ENCODE measurements around the gene MAST4. TPM values are rescaled to one million over a fixed set of nuclear protein-coding genes. Genes with fewer than 3 reads are reported as not detected.

Gene MAST4
- total RNA-seq, 2 experiments from 2014 or later: 1.3 to 21.9 TPM

GRCh38 chr5:66727630-66728029 is 131.4 kb downstream of the MAST4 start:
- H3K4me3 ChIP-seq (ENCODE audit: low read depth, low read length, poor library complexity, severe bottlenecking): no peak overlapping the region
- DNase-seq (ENCODE audit: low spot score): no peak
- TF ChIP-seq CTCF (conservative IDR thresholded peaks at IDR 0.05; ENCODE audit: low read length): no peak
- no peak for TF ChIP-seq EZH2phosphoT487 (IDR thresholded peaks at IDR 0.05; ENCODE audit: borderline replicate concordance, low read depth, low read length)
- POLR2A ChIA-PET: no interaction called here
- CTCF ChIA-PET (ENCODE audit: unreplicated experiment): no interaction called here
- H3K4me1 ChIP-seq (ENCODE audit: insufficient read depth, low read length, poor library complexity, severe bottlenecking): no peaks in the 10 kb centered on the region
- no TSS peak for BruUV-seq (replicated peaks)
- no peaks in the 10 kb centered on the region for H4K20me1 ChIP-seq (ENCODE audit: insufficient read depth, low read length)
- intact Hi-C loops (cut with micrococcal nuclease; ENCODE audit: unreplicated experiment): no loop called here
- no peaks in the 10 kb centered on the region for H3K36me3 ChIP-seq (ENCODE audit: insufficient read depth, low read length)
- H3K9me3 ChIP-seq (ENCODE audit: low read length): no peaks in the 10 kb centered on the region
- no peaks in the 10 kb centered on the region for H3K9me2 ChIP-seq (ENCODE audit: insufficient read depth, low read length)
- H3K79me2 ChIP-seq (ENCODE audit: insufficient read depth, low read depth, low read length): no peaks in the 10 kb centered on the region
- H2AFZ ChIP-seq (ENCODE audit: low read length): no peak overlapping the region
- H3K4me2 ChIP-seq (ENCODE audit: low read length): no peak overlapping the region
- H3K27ac ChIP-seq (ENCODE audit: low read depth, low read length, poor library complexity, severe bottlenecking): no peak overlapping the region

GRCh38 chr5:66728049-66728448 is 131.9 kb downstream of the MAST4 start:
- no peak overlapping the region for H3K4me3 ChIP-seq (ENCODE audit: low read depth, low read length, poor library complexity, severe bottlenecking)
- no peaks in the 10 kb centered on the region for H3K9me3 ChIP-seq (ENCODE audit: low read length)
- no peaks in the 10 kb centered on the region for H3K4me1 ChIP-seq (ENCODE audit: insufficient read depth, low read length, poor library complexity, severe bottlenecking)
- H4K20me1 ChIP-seq (ENCODE audit: insufficient read depth, low read length): no peaks in the 10 kb centered on the region
- CTCF ChIA-PET (ENCODE audit: unreplicated experiment): no interaction called here
- H3K79me2 ChIP-seq (ENCODE audit: insufficient read depth, low read depth, low read length): no peaks in the 10 kb centered on the region
- POLR2A ChIA-PET: interaction anchor here (0.7 to 1.8 kb wide), 2 partner anchors 23 to 161 kb away, joined by 3 to 10 read pairs; no protein-coding TSS in a partner anchor
- DNase-seq (ENCODE audit: low spot score): no peak
- no peak overlapping the region for H2AFZ ChIP-seq (ENCODE audit: low read length)
- TF ChIP-seq EZH2phosphoT487 (IDR thresholded peaks at IDR 0.05; ENCODE audit: borderline replicate concordance, low read depth, low read length) (no peak), CTCF (conservative IDR thresholded peaks at IDR 0.05; ENCODE audit: low read length) (no peak)
- H3K36me3 ChIP-seq (ENCODE audit: insufficient read depth, low read length): no peaks in the 10 kb centered on the region
- intact Hi-C loops (cut with micrococcal nuclease; ENCODE audit: unreplicated experiment): no loop called here
- no peak overlapping the region for H3K27ac ChIP-seq (ENCODE audit: low read depth, low read length, poor library complexity, severe bottlenecking)
- no peaks in the 10 kb centered on the region for H3K9me2 ChIP-seq (ENCODE audit: insufficient read depth, low read length)
- no peak overlapping the region for H3K4me2 ChIP-seq (ENCODE audit: low read length)
- no TSS peak for BruUV-seq (replicated peaks)

- no peaks in the 10 kb centered on the region for H3K36me3 ChIP-seq (ENCODE audit: insufficient read depth, low read length)
- H3K4me3 ChIP-seq (ENCODE audit: low read depth, low read length, poor library complexity, severe bottlenecking): no peak overlapping the region
- no TSS peak for BruUV-seq (replicated peaks)
- H3K4me1 ChIP-seq (ENCODE audit: insufficient read depth, low read length, poor library complexity, severe bottlenecking): no peaks in the 10 kb centered on the region
- H3K79me2 ChIP-seq (ENCODE audit: insufficient read depth, low read depth, low read length): no peaks in the 10 kb centered on the region
- intact Hi-C loops (cut with micrococcal nuclease; ENCODE audit: unreplicated experiment): no loop called here
- no peak overlapping the region for H2AFZ ChIP-seq (ENCODE audit: low read length)
- no peak for TF ChIP-seq EZH2phosphoT487 (IDR thresholded peaks at IDR 0.05; ENCODE audit: borderline replicate concordance, low read depth, low read length)
- TF ChIP-seq CTCF (conservative IDR thresholded peaks at IDR 0.05; ENCODE audit: low read length): no peak
- H3K9me3 ChIP-seq (ENCODE audit: low read length): no peaks in the 10 kb centered on the region
- ChIA-PET POLR2A (no interaction called here), CTCF (ENCODE audit: unreplicated experiment) (no interaction called here)
- no peaks in the 10 kb centered on the region for H3K9me2 ChIP-seq (ENCODE audit: insufficient read depth, low read length)
- no peak overlapping the region for H3K27ac ChIP-seq (ENCODE audit: low read depth, low read length, poor library complexity, severe bottlenecking)
- no peak overlapping the region for H3K4me2 ChIP-seq (ENCODE audit: low read length)
- DNase-seq (ENCODE audit: low spot score): no peak
- no peaks in the 10 kb centered on the region for H4K20me1 ChIP-seq (ENCODE audit: insufficient read depth, low read length)
Measured at GRCh38 chr5:66737096-66737495, 140.9 kb downstream of the MAST4 start.
